ENCODE data around the gene NSUN7.

NSUN7 gene, protein sequence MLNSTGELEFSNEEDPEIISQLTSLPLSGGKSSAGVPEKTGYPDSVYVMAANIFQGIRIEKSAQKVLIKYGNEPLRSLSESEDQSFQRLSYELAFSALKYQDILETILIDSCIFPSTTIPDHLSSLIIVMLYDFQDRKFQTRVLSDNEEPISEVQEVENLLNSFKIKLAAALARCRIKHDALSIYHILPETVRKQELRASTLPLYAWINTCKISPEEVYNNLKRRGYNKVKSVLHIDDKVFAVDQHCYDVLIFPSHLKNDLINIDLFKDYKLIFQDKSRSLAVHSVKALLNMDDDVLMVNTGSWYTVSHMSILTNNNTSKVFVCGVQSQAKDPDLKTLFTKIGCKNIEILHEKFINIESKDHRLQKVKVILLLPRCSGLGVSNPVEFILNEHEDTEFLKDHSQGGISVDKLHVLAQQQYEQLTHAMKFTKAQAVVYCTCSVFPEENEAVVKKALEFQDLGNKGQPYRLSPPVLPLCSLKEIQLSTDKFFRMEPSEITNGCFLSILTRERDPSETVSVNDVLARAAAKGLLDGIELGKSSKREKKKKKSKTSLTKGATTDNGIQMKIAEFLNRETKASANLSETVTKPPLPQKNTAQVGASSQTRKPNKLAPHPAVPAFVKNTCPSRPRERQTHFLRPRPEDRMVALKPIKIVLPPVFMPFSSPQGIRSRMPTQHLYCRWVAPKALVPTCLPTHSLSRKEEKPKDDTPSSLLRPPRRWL

DNA sequence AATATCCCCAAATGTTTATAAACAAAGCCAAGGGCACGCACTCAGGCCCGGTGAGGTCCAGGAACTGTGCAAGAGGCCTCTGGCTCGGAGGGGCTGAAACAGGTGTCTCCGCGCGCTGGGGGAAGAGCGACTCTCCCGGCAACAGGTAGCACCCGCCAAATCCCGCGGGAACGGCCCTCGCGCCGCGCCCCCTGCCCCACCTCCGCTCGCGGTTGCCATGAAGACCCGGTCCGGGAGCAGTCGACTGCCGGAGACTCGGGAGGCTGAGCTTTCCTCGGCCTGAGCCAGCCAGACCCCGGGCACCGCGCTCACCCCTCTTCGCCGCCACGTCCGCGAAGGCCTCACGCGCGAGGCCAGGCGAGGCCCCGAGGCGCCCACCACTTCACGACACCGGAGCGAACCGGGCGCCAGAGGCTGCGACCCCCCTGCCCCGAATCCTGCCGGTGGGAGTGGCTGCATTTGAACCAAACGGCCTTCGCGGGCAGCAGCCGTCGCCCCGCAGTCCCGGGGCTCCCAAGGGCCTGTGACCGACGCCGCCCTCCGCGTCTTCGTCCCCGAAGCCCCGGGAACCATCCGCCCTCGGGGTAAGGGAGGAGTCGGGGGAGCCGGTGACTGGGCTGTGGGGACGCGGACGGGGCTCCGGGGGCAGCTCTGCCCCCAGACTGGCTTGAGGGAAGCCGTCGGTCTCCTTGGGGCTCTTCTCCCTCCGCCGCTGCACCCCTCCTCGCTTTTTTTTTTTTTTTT, at the start of gene NSUN7:
Gene NSUN7, plus strand, starts transcription at position 239 of the 744 bp plus-strand sequence. CDS start 739 bp downstream, outside the sequence.
- Histone ChIP-seq H3K4me1 (ENCODE audit: insufficient read depth, low read length, severe bottlenecking) (no peaks in the 10 kb centered on the region), H3K9me3 (ENCODE audit: low read length) (no peaks in the 10 kb centered on the region), H3K4me2 (ENCODE audit: low read length) (0 out of 2 replicates have a peak within 1 kb of the TSS, but pooled peaks have one; percentile 23), H3K9me2 (ENCODE audit: low read depth, low read length) (no peaks in the 10 kb centered on the region), H3K27ac (ENCODE audit: low read depth, low read length, poor library complexity, severe bottlenecking) (no peak within 1 kb of the TSS), H3K9ac (ENCODE audit: low read length) (no peak within 1 kb of the TSS), H3K4me3 (ENCODE audit: low read depth, low read length, poor library complexity, severe bottlenecking) (peak within 1 kb of the TSS; percentile 23), H3F3A (ENCODE audit: insufficient read depth, low read length) (no peaks in the 10 kb centered on the region), H4K20me1 (ENCODE audit: insufficient read depth, low read length) (no peaks in the 10 kb centered on the region), H2AFZ (ENCODE audit: low read length) (no peak within 1 kb of the TSS), H3K27me3 (ENCODE audit: insufficient read depth, low read length) (no peaks in the 10 kb centered on the region; the same call in 1 of the 2 replicates), H3K79me2 (ENCODE audit: insufficient read depth, low read length) (no peaks in the 10 kb centered on the region), H3K36me3 (ENCODE audit: insufficient read depth, low read length) (no peaks in the 10 kb centered on the region)
- TF ChIP-seq, protein P1, sequence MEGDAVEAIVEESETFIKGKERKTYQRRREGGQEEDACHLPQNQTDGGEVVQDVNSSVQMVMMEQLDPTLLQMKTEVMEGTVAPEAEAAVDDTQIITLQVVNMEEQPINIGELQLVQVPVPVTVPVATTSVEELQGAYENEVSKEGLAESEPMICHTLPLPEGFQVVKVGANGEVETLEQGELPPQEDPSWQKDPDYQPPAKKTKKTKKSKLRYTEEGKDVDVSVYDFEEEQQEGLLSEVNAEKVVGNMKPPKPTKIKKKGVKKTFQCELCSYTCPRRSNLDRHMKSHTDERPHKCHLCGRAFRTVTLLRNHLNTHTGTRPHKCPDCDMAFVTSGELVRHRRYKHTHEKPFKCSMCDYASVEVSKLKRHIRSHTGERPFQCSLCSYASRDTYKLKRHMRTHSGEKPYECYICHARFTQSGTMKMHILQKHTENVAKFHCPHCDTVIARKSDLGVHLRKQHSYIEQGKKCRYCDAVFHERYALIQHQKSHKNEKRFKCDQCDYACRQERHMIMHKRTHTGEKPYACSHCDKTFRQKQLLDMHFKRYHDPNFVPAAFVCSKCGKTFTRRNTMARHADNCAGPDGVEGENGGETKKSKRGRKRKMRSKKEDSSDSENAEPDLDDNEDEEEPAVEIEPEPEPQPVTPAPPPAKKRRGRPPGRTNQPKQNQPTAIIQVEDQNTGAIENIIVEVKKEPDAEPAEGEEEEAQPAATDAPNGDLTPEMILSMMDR (IDR thresholded peaks at IDR 0.05; ENCODE audit: low read length): no peak
- TF ChIP-seq EZH2 (IDR thresholded peaks at IDR 0.05; ENCODE audit: borderline replicate concordance, low read length): no peak

DNA sequence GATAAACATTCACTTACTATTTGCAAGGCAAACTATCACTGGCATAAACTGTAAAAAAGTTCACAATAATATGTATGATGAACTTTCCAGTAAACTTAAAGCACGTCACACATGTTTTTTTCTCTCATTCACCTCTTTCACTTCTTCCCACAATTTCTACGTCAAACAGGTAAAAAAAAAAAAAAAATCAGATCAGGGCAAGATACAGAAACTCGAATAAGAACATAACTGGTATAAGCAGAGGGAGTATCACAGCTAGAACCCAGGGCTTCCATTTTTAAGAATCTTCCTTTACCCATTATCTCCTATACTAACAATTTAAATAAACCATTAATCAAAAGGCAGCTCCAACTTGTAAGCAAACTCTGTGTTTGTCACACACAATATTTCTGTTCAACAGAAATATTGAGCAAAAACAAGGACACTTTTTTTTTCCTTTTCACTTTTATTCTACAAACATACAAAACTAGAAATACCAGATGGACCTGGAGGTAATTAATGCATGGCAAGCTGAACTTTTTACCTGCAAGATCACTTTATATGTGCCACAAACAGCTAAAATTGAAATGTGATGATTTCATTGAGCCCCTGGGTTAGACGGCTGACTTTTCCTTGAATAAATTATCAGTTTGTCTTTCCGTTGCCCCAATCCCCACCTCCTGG, 47.5 kb upstream of the NSUN7 start:
- H3K79me2 ChIP-seq (ENCODE audit: insufficient read depth, low read length): no peaks in the 10 kb centered on the region
- H3K9ac ChIP-seq (ENCODE audit: low read length): no peak overlapping the region
- no peak overlapping the region for H3K4me2 ChIP-seq (ENCODE audit: low read length)
- H3K4me1 ChIP-seq (ENCODE audit: insufficient read depth, low read length, severe bottlenecking): no peaks in the 10 kb centered on the region
- TF ChIP-seq, protein P1 (IDR thresholded peaks at IDR 0.05; ENCODE audit: low read length): no peak
- TF ChIP-seq EZH2 (IDR thresholded peaks at IDR 0.05; ENCODE audit: borderline replicate concordance, low read length): no peak
- no peaks in the 10 kb centered on the region for H4K20me1 ChIP-seq (ENCODE audit: insufficient read depth, low read length)
- H2AFZ ChIP-seq (ENCODE audit: low read length): no peak overlapping the region
- no peaks in the 10 kb centered on the region for H3K27me3 ChIP-seq (ENCODE audit: insufficient read depth, low read length)
- H3K4me3 ChIP-seq (ENCODE audit: low read depth, low read length, poor library complexity, severe bottlenecking): no peak overlapping the region
- H3K27ac ChIP-seq (ENCODE audit: low read depth, low read length, poor library complexity, severe bottlenecking): no peak overlapping the region
- no peaks in the 10 kb centered on the region for H3K9me3 ChIP-seq (ENCODE audit: low read length)
- no peaks in the 10 kb centered on the region for H3F3A ChIP-seq (ENCODE audit: insufficient read depth, low read length)
- H3K9me2 ChIP-seq (ENCODE audit: low read depth, low read length): no peaks in the 10 kb centered on the region
- H3K36me3 ChIP-seq (ENCODE audit: insufficient read depth, low read length): no peaks in the 10 kb centered on the region

DNA sequence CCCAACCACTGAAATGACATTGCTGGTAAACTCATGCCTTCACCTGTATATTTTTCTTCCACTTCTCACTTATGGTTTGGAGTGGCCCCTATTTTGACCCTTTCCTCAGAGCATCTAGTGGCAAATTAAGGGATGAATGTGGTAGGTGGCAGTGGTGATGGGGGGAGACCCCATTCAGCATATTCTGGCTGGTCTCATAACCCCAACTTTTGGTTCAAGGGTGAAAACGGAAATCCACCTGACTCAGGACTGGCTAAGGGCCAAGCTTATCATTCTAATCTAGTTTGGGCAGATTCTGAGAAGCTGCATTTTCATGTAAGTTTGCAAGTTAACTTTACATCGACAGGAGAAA, 47.0 kb upstream of the NSUN7 start:
- no peak overlapping the region for H3K27ac ChIP-seq (ENCODE audit: low read depth, low read length, poor library complexity, severe bottlenecking)
- no peak overlapping the region for H3K4me2 ChIP-seq (ENCODE audit: low read length)
- H3K9ac ChIP-seq (ENCODE audit: low read length): no peak overlapping the region
- no peaks in the 10 kb centered on the region for H3F3A ChIP-seq (ENCODE audit: insufficient read depth, low read length)
- no peak overlapping the region for H2AFZ ChIP-seq (ENCODE audit: low read length)
- H3K4me1 ChIP-seq (ENCODE audit: insufficient read depth, low read length, severe bottlenecking): no peaks in the 10 kb centered on the region
- H3K79me2 ChIP-seq (ENCODE audit: insufficient read depth, low read length): no peaks in the 10 kb centered on the region
- H3K9me2 ChIP-seq (ENCODE audit: low read depth, low read length): no peaks in the 10 kb centered on the region
- H3K9me3 ChIP-seq (ENCODE audit: low read length): no peaks in the 10 kb centered on the region
- H3K4me3 ChIP-seq (ENCODE audit: low read depth, low read length, poor library complexity, severe bottlenecking): no peak overlapping the region
- no peaks in the 10 kb centered on the region for H3K27me3 ChIP-seq (ENCODE audit: insufficient read depth, low read length)
- H4K20me1 ChIP-seq (ENCODE audit: insufficient read depth, low read length): no peaks in the 10 kb centered on the region
- H3K36me3 ChIP-seq (ENCODE audit: insufficient read depth, low read length): no peaks in the 10 kb centered on the region
- no peak for TF ChIP-seq EZH2 (IDR thresholded peaks at IDR 0.05; ENCODE audit: borderline replicate concordance, low read length)
- TF ChIP-seq, protein P1 (IDR thresholded peaks at IDR 0.05; ENCODE audit: low read length): no peak
